DMS114 treated with DMSO at 0.1 percent for 48 hours (cell line): ENCODE results near the gene FLRT1.

ENCODE experiments used
- DNase-seq: peaks from one replicate; lab custom pipeline; 2025; ENCODE audit not compliant: unreplicated experiment; lab: John Stamatoyannopoulos, UW

The FLRT1 gene

GRCh38 chr11:64006398-64006797, 29.3 kb upstream of the FLRT1 start:
- no peak for DNase-seq

GRCh38 chr11:64007160-64007628, 28.5 kb upstream of the FLRT1 start:
- no peak for DNase-seq

GRCh38 chr11:64007629-64008282, 28.0 kb upstream of the FLRT1 start:
- no peak for DNase-seq

- DNase-seq, result no peak
These were observed 27.3 kb upstream of the FLRT1 start for GRCh38 chr11:64008283-64008913.

- no peak for DNase-seq
These were observed 26.7 kb upstream of the FLRT1 start for GRCh38 chr11:64008914-64009633.

GRCh38 chr11:64009710-64010109, 26.0 kb upstream of the FLRT1 start:
- DNase-seq, result no peak

- DNase-seq, result no peak
These were observed 24.9 kb upstream of the FLRT1 start for GRCh38 chr11:64010783-64011182.

- DNase-seq, result no peak
These were observed 24.4 kb upstream of the FLRT1 start for GRCh38 chr11:64011371-64011770.

- DNase-seq, result no peak
These were observed 22.4 kb upstream of the FLRT1 start for GRCh38 chr11:64013141-64013896.

- DNase-seq, result no peak
These were observed 21.4 kb upstream of the FLRT1 start for GRCh38 chr11:64014356-64014755.

GRCh38 chr11:64015510-64015909, 20.2 kb upstream of the FLRT1 start:
- DNase-seq, result no peak

GRCh38 chr11:64015935-64016845, 19.5 kb upstream of the FLRT1 start:
- no peak for DNase-seq

- no peak for DNase-seq
These were observed 17.8 kb upstream of the FLRT1 start for GRCh38 chr11:64017945-64018224.

- no peak for DNase-seq
These were observed 17.4 kb upstream of the FLRT1 start for GRCh38 chr11:64018310-64018709.

GRCh38 chr11:64019106-64020037, 16.4 kb upstream of the FLRT1 start:
- DNase-seq, result no peak

GRCh38 chr11:64020976-64021756, 14.6 kb upstream of the FLRT1 start:
- no peak for DNase-seq

GRCh38 chr11:64021757-64022093, 14.0 kb upstream of the FLRT1 start:
- no peak for DNase-seq

- DNase-seq, result no peak
These were observed 13.5 kb upstream of the FLRT1 start for GRCh38 chr11:64022125-64022784.
